DOHH2 (cell line): ENCODE data around the gene LARGE1.

Experiments
- CTCF ChIP-seq: fragments of 200-600 bp; sonication (generic); IDR thresholded peaks from one replicate; pipeline ENCODE4 v1.5.1; 2014; ENCODE audit warnings: antibody characterized with exemption, mild to moderate bottlenecking, low read depth, low read length; ENCODE audit not compliant: poor library complexity, severe bottlenecking
- EZH2phosphoT487 ChIP-seq: fragments of 200-600 bp; sonication (generic); IDR thresholded peaks from 2 replicates; pipeline ENCODE4 v1.6.1; 2017; ENCODE audit warnings: borderline replicate concordance, mild to moderate bottlenecking, antibody characterized with exemption, low read length, moderate library complexity, mixed read lengths

GRCh38 chr22:33386270-33386669 is 534.0 kb downstream of the LARGE1 start:
- no peak for TF ChIP-seq CTCF
- no peak for TF ChIP-seq EZH2phosphoT487
